K562 (cell line): ENCODE data around the gene RUVBL1. TPM values are rescaled to one million over a fixed set of nuclear protein-coding genes. Genes with fewer than 3 reads are reported as not detected.

ENCODE experiments used
- ATAC-seq: fragments of 200-7000 bp; cut with Tn5 transposase; 3 replicates; pipeline ENCODE4 v1.9.1; 2020; ENCODE audit warnings: moderate library complexity
- BruUV-seq: library from RNA; stranded (reverse); fragments of 400-500 nt; replicated peaks from 2 replicates; lab custom pipeline; 2021; lab: Mats Ljungman, UMichigan
- CTCF ChIA-PET: fragments of 300-600 bp; formaldehyde crosslinking; extraction: SDS; loops from one replicate; lab custom pipeline; 2021; ENCODE audit warnings: low intra/inter-chr PET ratio; lab: Yijun Ruan, JAX
- POLR2A ChIA-PET: fragments of 300-600, 350-650 bp; sonication (Branson Sonifier 250); formaldehyde crosslinking; extraction: SDS; loops from one replicate; lab custom pipeline; 2021; ENCODE audit warnings: antibody characterized with exemption, inconsistent platforms; lab: Yijun Ruan, JAX
- DNase-seq, 4 experiments: peaks; one replicate each; pipeline versions ENCODE4 v3.0.0 to v3.0.0-alpha.2; 2011 to 2018; ENCODE audit warnings: low spot score in 3 of 4, mixed read lengths in 3 of 4; ENCODE audit errors: extremely low read depth in 1 of 4
- FAIRE-seq: peaks from 2 replicates; lab custom pipeline; 2011; peaks lifted over from hg19 to GRCh38; lab: Jason Lieb, UNC
- H2AFZ ChIP-seq: 2 replicates; pipeline ENCODE4 v1.6.0; 2011; ENCODE audit warnings: low read depth, low read length, control low read depth, inconsistent platforms
- H3K27ac ChIP-seq: fragments of 200-600 bp; 3 replicates; pipeline ENCODE4 v1.8.0; 2011; ENCODE audit warnings: low read depth, mild to moderate bottlenecking, control low read depth, inconsistent platforms, low read length, moderate library complexity, mixed read lengths; ENCODE audit errors: extremely low read depth
- H3K27me3 ChIP-seq, 2 experiments: fragments of 300-600 bp in 1 of 2; 2 replicates in 1 of 2; 3 replicates in 1 of 2; pipeline versions ENCODE4 v1.6.0 to v1.8.0; 2011; ENCODE audit warnings: inconsistent platforms in 2 of 2, low read length in 2 of 2, mild to moderate bottlenecking in 1 of 2, mixed read lengths in 1 of 2, moderate library complexity in 1 of 2; ENCODE audit not compliant: control insufficient read depth in 2 of 2, insufficient read depth in 2 of 2
- H3K36me3 ChIP-seq: fragments of 300-600 bp; 3 replicates; pipeline ENCODE4 v1.8.0; 2011; ENCODE audit warnings: mild to moderate bottlenecking, low read length, inconsistent platforms; ENCODE audit not compliant: control insufficient read depth, insufficient read depth
- H3K4me1 ChIP-seq, 2 experiments: fragments of 200-600 bp in 1 of 2; replicated peaks in 1 of 2; 2 replicates in 1 of 2; 3 replicates in 1 of 2; pipeline versions ENCODE4 v1.5.1 to v1.8.0; 2011; ENCODE audit warnings: inconsistent platforms in 2 of 2, low read length in 2 of 2, mild to moderate bottlenecking in 1 of 2, mixed read lengths in 1 of 2, moderate library complexity in 1 of 2; ENCODE audit not compliant: control insufficient read depth in 2 of 2, insufficient read depth in 2 of 2
- H3K4me2 ChIP-seq: 2 replicates; pipeline ENCODE4 v1.6.1; 2011; ENCODE audit warnings: low read length, control low read depth, inconsistent platforms, mixed read lengths; ENCODE audit not compliant: insufficient read depth
- H3K4me3 ChIP-seq: fragments of 200-600 bp; sonication (generic), shearing (Covaris generic); 2 replicates; pipeline ENCODE4 v1.5.1; 2016; ENCODE audit warnings: control low read depth, inconsistent platforms
- H3K79me2 ChIP-seq: fragments of 200-600 bp; 3 replicates; pipeline ENCODE4 v1.8.0; 2011; ENCODE audit warnings: low read length, inconsistent platforms; ENCODE audit not compliant: control insufficient read depth, insufficient read depth
- H3K9ac ChIP-seq, 2 experiments: 2 replicates each; pipeline versions ENCODE4 v1.6.0 to v1.6.1; 2011; ENCODE audit warnings: low read depth in 2 of 2, low read length in 2 of 2, control low read depth in 1 of 2, inconsistent platforms in 1 of 2, mild to moderate bottlenecking in 1 of 2, mixed read lengths in 1 of 2; ENCODE audit not compliant: insufficient read depth in 1 of 2
- H3K9me1 ChIP-seq: one replicate; pipeline ENCODE4 v1.6.0; 2011; ENCODE audit warnings: inconsistent platforms, mild to moderate bottlenecking, low read length, moderate library complexity; ENCODE audit not compliant: control insufficient read depth, insufficient read depth
- H3K9me3 ChIP-seq: replicated peaks from 2 replicates; pipeline ENCODE4 v1.5.1; 2011; ENCODE audit warnings: low read depth, low read length, inconsistent platforms; ENCODE audit not compliant: control insufficient read depth, insufficient read depth
- H4K20me1 ChIP-seq: replicated peaks from 2 replicates; pipeline ENCODE4 v1.6.1; 2011; ENCODE audit warnings: low read length, inconsistent platforms, mixed read lengths; ENCODE audit not compliant: control insufficient read depth, insufficient read depth
- BRCA1 ChIP-seq, 2 experiments: fragments of 450-650 bp in 1 of 2; sonication (generic) in 1 of 2; formaldehyde crosslinking in 1 of 2; IDR thresholded peaks; 2 replicates each; pipeline versions ENCODE4 v1.5.0 to v1.6.1; 2017 to 2020; ENCODE audit warnings: mild to moderate bottlenecking in 1 of 2, missing genetic modification reagents in 1 of 2
- GATAD2A ChIP-seq: fragments of 450-650 bp; IDR thresholded peaks from 2 replicates; pipeline ENCODE4 v1.6.1; 2017
- HMGN3 ChIP-seq: IDR thresholded peaks from 2 replicates; pipeline ENCODE4 v1.6.1; 2011; ENCODE audit warnings: borderline replicate concordance, low read depth, mild to moderate bottlenecking, mixed read lengths, low read length; ENCODE audit not compliant: insufficient read length; ENCODE audit errors: extremely low read depth
- MTF1 ChIP-seq: fragments of 250-450 bp; sonication (Bioruptor Pico); IDR thresholded peaks from 2 replicates; pipeline ENCODE4 v1.9.0; 2021; ENCODE audit warnings: moderate library complexity, mild to moderate bottlenecking, inconsistent platforms, borderline replicate concordance
- THAP7 ChIP-seq: fragments of 250-450 bp; sonication (Bioruptor Pico); IDR thresholded peaks from 2 replicates; pipeline ENCODE4 v1.5.0; 2021
- TSC22D4 ChIP-seq: fragments of 450-650 bp; IDR thresholded peaks from 2 replicates; pipeline ENCODE4 v1.6.1; 2016; ENCODE audit warnings: missing genetic modification characterization, missing biosample characterization, control low read depth
- ZNF449 ChIP-seq: fragments of 250-450 bp; sonication (Bioruptor Pico); IDR thresholded peaks from 2 replicates; pipeline ENCODE4 v1.8.0; 2022; ENCODE audit warnings: moderate library complexity, mild to moderate bottlenecking, inconsistent platforms
- ZNF766 ChIP-seq: fragments of 200-800 bp; sonication (Bioruptor generic); conservative IDR thresholded peaks from 2 replicates; pipeline ENCODE4 v1.6.1; 2016; ENCODE audit warnings: missing genetic modification characterization, missing compliant biosample characterization
- WGBS: fragments of 100-300 bp; shearing (Covaris generic); methylation state at CpG from one replicate; pipeline ENCODE4 v1.1.6; 2016; ENCODE audit warnings: low coverage, mixed read lengths; ENCODE audit not compliant: insufficient coverage; ENCODE audit errors: missing lambda C conversion rate; 5-methylcytosine and 5-hydroxymethylcytosine counted together
- in situ Hi-C: fragments of 300-500 bp; cut with MboI; formaldehyde crosslinking; loops from 4 replicates; pipeline ENCODE4 v1.15.0; 2018; ENCODE audit warnings: inconsistent platforms, mixed read lengths
- intact Hi-C: fragments of 100-400 bp; cut with micrococcal nuclease; formaldehyde crosslinking; loops from 2 replicates; pipeline ENCODE4 v1.14.2; 2022
- polyA plus RNA-seq, 8 experiments: library from polyadenylated mRNA; depleted of rRNA in 4 of 8; stranded (reverse) in 5 of 8; unstranded in 3 of 8; fragments of >200 nt; fragmentation: Nextera tagmentation in 2 of 8; fragmentation: Illumina TruSeq in 1 of 8; extraction: Ambion mirVana in 2 of 8; extraction: Trizol in 1 of 8; gene quantifications; 2 replicates each; pipeline versions ENCODE4 v1.2.1 to v1.2.3, GENCODE V29; 2011 to 2014; ENCODE audit warnings: inconsistent platforms in 1 of 8, missing spikeins in 1 of 8
- total RNA-seq, 7 experiments: library from RNA; depleted of rRNA in 6 of 7; stranded (reverse); fragments of >200 nt in 6 of 7; fragmentation: Illumina TruSeq in 2 of 7; extraction: Trizol in 2 of 7; gene quantifications; 2 replicates each; pipeline versions ENCODE4 v1.2.1 to v1.2.3, GENCODE V29; 2011 to 2021; ENCODE audit warnings: low replicate concordance in 1 of 7
- TF ChIP-seq, protein P1 (sequence below): IDR thresholded peaks from 2 replicates; pipeline ENCODE4 v1.6.1; 2014; ENCODE audit warnings: antibody characterized with exemption
- TF ChIP-seq, protein P2 (sequence below): fragments of 250-450 bp; sonication (Bioruptor Pico); IDR thresholded peaks from 2 replicates; pipeline ENCODE4 v1.5.0; 2020; ENCODE audit warnings: mild to moderate bottlenecking
- TF ChIP-seq, protein P3 (sequence below): sonication (generic); formaldehyde crosslinking; IDR thresholded peaks from 2 replicates; pipeline ENCODE4 v1.8.0; 2023; ENCODE audit warnings: missing genetic modification reagents, mild to moderate bottlenecking, borderline replicate concordance

Gene RUVBL1
- total and polyA plus RNA-seq, 9 of the 15 experiments (the other 6 are each of a cell fraction or from before 2014, with no cell fraction given): 20.7 to 147 (median 113) TPM

DNA sequence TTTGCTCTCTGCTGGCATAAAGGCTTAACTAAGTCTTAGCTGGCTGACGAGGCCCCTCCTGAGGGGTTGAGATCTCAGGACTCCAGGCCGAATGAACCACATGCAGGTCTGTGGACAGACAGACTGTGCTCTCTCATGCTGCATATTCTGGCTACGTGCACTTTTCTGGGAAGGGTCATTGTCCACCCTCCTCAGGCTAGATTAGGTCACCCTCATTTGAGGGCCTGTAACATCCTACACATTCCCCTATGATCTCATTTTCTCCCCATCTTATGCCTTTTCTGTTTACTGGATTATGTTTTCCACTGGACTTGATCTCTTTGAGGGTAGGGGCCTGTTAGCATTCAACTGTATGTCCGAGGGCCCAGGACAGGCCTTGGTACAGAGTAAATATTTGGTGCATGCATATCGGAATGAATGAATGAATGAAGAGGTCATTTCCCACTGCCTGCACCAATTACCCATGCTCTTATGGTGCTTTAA is 43.4 kb upstream of the RUVBL1 start:
- H4K20me1 ChIP-seq: no peaks in the 10 kb centered on the region
- no peak overlapping the region for H3K27ac ChIP-seq
- H3K4me2 ChIP-seq: no peak overlapping the region
- intact Hi-C loops: no loop called here
- in situ Hi-C loops: no loop called here
- no peak overlapping the region for H3K9ac ChIP-seq
- BruUV-seq: no TSS peak
- ChIA-PET POLR2A (interaction anchor here (0.7 kb wide), 1 partner anchor 130 kb away, joined by 3 read pairs; no protein-coding TSS in a partner anchor), CTCF (no interaction called here)
- no peak for ATAC-seq
- H3K9me1 ChIP-seq: no peaks in the 10 kb centered on the region
- no peak for FAIRE-seq
- no peaks in the 10 kb centered on the region for H3K9me3 ChIP-seq
- H3K4me1 ChIP-seq: peaks cover 0 to 4% of the 10 kb centered on the region in 2 experiments; a peak in 1 of 5 replicates
- H3K27me3 ChIP-seq: no peaks in the 10 kb centered on the region
- H3K4me3 ChIP-seq: no peak overlapping the region
- WGBS: 82% methylated on average over 4 of the region's 5 CpGs
- H3K79me2 ChIP-seq: no peaks in the 10 kb centered on the region; the same call in 2 of the 3 replicates
- no peaks in the 10 kb centered on the region; the same call in 2 of the 3 replicates for H3K36me3 ChIP-seq
- H2AFZ ChIP-seq: no peak overlapping the region
- DNase-seq: no peak
- TF ChIP-seq THAP7: no peak
- no peak for TF ChIP-seq ZNF766 (CRISPR knock-in tag)
- TF ChIP-seq, protein P1, sequence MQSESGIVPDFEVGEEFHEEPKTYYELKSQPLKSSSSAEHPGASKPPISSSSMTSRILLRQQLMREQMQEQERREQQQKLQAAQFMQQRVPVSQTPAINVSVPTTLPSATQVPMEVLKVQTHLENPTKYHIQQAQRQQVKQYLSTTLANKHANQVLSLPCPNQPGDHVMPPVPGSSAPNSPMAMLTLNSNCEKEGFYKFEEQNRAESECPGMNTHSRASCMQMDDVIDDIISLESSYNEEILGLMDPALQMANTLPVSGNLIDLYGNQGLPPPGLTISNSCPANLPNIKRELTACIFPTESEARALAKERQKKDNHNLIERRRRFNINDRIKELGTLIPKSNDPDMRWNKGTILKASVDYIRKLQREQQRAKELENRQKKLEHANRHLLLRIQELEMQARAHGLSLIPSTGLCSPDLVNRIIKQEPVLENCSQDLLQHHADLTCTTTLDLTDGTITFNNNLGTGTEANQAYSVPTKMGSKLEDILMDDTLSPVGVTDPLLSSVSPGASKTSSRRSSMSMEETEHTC: no peak
- no peak for TF ChIP-seq MTF1 (CRISPR knock-in tag)
- TF ChIP-seq, protein P2, sequence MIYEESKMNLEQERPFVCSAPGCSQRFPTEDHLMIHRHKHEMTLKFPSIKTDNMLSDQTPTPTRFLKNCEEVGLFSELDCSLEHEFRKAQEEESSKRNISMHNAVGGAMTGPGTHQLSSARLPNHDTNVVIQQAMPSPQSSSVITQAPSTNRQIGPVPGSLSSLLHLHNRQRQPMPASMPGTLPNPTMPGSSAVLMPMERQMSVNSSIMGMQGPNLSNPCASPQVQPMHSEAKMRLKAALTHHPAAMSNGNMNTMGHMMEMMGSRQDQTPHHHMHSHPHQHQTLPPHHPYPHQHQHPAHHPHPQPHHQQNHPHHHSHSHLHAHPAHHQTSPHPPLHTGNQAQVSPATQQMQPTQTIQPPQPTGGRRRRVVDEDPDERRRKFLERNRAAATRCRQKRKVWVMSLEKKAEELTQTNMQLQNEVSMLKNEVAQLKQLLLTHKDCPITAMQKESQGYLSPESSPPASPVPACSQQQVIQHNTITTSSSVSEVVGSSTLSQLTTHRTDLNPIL (CRISPR knock-in tag): no peak
- no peak for TF ChIP-seq HMGN3
- no peak for TF ChIP-seq BRCA1 (IDR thresholded peaks at IDR 0.05)
- no peak for TF ChIP-seq BRCA1 (CRISPR knock-in tag; IDR thresholded peaks at IDR 0.05)
- TF ChIP-seq TSC22D4: no peak
- TF ChIP-seq, protein P3, sequence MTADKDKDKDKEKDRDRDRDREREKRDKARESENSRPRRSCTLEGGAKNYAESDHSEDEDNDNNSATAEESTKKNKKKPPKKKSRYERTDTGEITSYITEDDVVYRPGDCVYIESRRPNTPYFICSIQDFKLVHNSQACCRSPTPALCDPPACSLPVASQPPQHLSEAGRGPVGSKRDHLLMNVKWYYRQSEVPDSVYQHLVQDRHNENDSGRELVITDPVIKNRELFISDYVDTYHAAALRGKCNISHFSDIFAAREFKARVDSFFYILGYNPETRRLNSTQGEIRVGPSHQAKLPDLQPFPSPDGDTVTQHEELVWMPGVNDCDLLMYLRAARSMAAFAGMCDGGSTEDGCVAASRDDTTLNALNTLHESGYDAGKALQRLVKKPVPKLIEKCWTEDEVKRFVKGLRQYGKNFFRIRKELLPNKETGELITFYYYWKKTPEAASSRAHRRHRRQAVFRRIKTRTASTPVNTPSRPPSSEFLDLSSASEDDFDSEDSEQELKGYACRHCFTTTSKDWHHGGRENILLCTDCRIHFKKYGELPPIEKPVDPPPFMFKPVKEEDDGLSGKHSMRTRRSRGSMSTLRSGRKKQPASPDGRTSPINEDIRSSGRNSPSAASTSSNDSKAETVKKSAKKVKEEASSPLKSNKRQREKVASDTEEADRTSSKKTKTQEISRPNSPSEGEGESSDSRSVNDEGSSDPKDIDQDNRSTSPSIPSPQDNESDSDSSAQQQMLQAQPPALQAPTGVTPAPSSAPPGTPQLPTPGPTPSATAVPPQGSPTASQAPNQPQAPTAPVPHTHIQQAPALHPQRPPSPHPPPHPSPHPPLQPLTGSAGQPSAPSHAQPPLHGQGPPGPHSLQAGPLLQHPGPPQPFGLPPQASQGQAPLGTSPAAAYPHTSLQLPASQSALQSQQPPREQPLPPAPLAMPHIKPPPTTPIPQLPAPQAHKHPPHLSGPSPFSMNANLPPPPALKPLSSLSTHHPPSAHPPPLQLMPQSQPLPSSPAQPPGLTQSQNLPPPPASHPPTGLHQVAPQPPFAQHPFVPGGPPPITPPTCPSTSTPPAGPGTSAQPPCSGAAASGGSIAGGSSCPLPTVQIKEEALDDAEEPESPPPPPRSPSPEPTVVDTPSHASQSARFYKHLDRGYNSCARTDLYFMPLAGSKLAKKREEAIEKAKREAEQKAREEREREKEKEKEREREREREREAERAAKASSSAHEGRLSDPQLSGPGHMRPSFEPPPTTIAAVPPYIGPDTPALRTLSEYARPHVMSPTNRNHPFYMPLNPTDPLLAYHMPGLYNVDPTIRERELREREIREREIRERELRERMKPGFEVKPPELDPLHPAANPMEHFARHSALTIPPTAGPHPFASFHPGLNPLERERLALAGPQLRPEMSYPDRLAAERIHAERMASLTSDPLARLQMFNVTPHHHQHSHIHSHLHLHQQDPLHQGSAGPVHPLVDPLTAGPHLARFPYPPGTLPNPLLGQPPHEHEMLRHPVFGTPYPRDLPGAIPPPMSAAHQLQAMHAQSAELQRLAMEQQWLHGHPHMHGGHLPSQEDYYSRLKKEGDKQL: no peak
- TF ChIP-seq GATAD2A: no peak
- TF ChIP-seq ZNF449: no peak
